ENCODE measurements around the gene TTC24.
"Not testable (repeated sequence)": the region's sequence is repeated elsewhere in the genome, so short reads cannot be mapped to it uniquely, and the experiment has no call there.

TTC24 gene

DNA sequence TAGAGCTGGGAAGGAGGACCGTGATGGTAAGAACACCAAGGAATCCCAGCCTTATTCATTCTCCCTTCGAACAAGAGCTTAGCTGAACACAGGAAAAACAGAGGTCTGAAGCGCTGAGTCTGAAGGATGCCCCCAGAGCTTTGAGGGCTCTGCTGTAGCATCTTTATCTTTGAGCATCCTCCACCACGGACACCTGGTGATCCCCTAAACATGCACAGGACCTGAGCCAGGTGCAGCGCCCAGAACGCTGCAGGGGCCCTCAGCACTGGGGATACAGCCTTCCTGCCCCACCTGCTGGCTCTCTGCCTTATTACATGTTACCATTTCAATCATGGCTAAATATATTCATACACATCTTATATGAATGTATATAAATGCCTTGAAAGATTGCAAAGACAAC is 29.5 kb downstream of the TTC24 start:
- peak; percentile 45 for DNase-seq (ENCODE audit: low read depth)

DNA sequence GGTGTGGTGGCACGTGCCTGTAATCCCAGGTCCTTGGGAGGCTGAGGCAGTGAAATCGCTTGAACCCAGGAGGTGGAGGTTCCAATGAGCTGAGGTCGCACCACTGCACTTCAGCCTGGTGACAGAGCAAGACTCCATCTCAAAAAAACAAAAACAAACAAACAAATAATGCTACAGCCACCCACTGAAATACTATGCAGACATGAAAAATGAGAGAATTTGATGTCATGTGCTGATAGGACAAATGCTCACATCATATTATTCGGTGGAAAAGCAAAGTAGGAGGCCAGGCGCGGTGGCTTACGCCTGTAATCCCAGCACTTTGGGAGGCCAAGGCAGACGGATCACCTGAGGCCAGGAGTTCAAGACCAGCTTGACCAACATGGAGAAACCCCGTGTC is 30.5 kb downstream of the TTC24 start:
- DNase-seq (ENCODE audit: low read depth) = not testable (repeated sequence)

DNA sequence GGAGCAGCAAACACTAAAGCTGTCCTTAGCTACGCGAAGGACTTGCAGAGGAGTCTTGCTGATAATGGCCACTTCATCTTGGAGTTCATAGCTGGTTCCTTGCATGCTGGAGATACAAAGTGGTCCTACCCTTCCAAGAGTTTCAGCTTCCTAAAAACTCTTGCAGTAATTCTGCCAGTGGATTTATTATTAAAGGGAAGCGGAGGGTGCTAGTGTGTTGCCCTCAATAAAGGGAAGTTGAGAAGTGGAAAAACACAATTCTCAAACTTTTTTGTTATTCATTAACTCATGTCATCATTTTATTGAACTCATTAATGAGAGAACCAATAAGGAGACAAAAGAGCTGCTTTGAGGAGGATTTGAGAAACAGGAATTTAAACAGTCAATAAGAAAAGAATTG is 33.1 kb downstream of the TTC24 start:
- no peak for DNase-seq (ENCODE audit: low read depth)

DNA sequence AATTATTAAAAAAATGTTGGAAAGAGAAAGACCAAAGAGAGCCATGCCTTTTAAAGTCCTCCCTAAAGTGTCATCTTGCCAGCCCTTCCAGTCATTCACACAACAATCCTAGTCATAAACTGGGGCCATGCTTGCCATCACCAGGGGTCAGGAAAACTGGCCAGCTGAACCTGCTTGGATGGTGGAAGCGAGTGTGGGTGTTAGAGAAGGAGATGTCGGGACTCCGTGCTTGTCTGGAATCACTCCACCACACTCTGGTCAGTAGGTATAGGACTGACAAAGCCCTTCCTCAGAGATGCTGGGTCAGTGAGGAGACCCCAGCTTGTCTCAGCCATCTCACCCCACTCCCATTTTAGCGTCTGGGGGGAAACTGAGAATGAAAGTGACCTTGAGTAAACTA is 36.4 kb downstream of the TTC24 start:
- DNase-seq (ENCODE audit: low read depth) = no peak

DNA sequence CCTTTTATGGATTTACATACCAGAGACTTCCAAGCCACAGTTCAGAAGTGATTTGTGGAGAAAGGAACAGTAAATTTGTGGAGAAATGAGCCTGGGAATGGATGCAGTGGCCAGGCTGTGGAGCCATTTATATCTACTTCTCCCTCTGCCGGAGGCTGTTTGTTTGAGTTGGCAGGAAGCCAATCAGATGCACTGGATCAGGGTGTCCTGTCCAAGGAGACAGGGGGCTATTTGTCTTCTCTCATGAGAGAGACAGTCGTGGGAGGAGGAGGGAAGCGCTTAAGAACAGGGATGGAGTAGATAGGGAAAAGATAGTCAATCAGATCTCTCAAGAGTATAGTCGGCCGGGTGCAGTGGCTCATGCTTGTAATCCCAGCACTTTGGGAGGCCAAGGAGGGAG is 36.9 kb downstream of the TTC24 start:
- DNase-seq (ENCODE audit: low read depth) = no peak

DNA sequence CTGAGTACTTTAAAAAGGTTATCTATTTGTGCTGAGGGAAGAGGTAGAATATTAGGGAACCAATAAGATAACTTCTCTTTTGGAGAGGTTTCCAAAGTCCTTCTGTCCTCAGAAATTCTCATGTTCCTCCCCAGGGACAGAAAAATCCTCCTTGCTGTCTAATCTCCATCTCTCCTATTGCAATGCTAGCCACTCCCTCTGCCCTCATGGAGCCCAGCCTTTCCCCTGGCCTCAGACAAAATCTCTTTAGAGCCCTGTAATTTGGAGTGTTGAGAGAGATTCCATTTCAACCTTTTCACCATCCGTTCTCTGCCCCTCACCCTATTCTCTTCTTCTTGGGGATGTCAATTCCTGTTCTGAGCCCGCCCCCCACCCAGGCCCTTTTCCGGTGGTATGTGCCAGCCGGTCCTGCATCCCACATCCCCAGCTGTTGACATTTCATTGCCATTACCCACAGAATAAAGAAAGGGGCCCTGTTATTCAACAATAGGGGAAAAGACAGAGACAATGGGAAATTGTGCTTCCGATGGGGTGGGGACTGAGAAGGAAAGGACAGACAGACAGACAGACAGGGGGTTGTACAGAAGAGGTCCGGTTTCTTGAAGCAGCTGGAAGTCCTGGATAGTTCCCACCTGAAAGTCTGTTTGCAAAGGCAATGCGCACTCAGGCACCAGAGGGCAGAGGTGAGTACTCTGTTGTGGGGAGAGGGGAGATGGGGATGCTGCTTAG is 39.5 kb downstream of the TTC24 start, which contains the start of gene HAPLN2:
HAPLN2 (plus strand) TSS at position 563 of the 729 bp plus-strand sequence. CDS start 4,076 bp downstream, outside the sequence.
- DNase-seq (ENCODE audit: low read depth) = no peak

DNA sequence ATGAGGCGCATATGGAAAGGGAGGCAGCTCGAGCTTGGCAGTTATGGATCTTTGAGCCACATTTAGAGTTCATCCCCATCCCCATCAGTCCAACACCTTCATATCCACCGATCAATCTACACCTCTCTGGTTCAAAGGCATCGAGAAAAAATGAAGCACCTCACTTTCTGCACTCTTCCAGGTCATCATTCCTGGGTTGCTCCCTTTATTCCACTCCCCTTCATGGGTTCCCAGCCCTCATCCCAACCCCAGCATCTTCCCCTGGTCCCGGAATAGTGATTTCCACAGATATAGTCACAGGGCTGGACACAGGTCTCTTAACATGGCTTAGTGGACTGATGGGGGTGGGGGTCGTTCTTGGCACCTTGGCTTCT is 40.0 kb downstream of the TTC24 start:
- DNase-seq (ENCODE audit: low read depth) = no peak

DNA sequence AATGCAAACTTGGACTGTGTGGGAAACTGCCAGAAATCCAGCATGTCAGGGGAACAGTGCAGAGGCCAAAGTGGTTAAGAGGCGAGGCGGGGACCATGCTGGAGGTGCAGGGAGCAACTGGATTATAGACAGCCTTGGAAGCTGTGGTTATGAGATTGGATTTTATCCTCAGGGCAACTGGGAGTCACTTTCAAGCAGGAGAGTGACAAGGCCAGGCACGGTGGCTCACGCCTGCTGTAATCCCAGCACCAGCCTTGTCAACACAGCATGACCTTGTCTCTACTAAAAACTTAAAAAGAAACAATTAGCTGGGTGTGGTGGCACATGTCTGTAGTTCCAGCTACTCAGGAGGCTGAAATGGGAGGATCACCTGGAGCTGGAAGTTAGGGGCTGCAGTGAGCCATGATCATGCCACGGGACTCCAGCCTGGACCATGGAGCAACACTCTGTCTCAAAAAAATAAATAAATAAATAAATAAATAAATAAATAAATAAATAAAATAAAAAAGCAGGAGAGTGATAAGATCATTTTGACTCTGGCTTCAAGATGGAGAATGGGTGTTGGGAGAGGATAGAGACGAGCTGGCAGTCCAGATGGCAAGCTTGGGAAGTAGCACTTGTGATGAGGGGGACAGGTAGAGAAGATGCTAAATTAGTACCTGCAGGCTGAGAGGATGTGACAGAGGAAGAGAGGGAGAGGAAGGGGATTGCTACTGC is 43.2 kb downstream of the TTC24 start:
- DNase-seq (ENCODE audit: low read depth) = no peak

DNA sequence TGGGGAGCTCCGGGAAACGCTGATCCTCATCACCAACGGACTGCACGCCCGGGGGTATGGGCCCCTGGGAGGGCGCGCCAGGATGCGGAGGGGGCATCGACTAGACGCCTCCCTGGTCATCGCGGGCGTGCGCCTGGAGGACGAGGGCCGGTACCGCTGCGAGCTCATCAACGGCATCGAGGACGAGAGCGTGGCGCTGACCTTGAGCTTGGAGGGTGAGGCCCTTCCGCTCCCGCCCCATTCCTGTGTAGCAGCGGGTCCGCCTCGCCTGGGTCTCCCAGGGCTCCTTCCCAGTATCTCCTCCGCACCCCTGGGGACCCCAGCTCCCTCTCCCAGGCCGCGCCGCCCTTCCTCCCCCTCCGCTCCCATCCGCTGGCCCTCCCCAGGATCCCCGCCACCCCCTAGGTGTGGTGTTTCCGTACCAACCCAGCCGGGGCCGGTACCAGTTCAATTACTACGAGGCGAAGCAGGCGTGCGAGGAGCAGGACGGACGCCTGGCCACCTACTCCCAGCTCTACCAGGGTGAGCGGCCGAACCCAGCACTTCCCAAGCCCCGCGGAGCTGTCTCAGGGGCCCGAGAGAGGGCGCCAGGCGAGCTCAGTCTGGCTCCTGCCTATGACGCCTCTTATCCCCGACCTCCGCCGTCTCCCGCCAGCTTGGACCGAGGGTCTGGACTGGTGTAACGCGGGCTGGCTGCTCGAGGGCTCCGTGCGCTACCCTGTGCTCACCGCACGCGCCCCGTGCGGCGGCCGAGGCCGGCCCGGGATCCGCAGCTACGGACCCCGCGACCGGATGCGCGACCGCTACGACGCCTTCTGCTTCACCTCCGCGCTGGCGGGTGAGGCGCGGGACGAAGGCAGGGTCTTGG is 44.7 kb downstream of the TTC24 start:
- no peak for DNase-seq (ENCODE audit: low read depth)

DNA sequence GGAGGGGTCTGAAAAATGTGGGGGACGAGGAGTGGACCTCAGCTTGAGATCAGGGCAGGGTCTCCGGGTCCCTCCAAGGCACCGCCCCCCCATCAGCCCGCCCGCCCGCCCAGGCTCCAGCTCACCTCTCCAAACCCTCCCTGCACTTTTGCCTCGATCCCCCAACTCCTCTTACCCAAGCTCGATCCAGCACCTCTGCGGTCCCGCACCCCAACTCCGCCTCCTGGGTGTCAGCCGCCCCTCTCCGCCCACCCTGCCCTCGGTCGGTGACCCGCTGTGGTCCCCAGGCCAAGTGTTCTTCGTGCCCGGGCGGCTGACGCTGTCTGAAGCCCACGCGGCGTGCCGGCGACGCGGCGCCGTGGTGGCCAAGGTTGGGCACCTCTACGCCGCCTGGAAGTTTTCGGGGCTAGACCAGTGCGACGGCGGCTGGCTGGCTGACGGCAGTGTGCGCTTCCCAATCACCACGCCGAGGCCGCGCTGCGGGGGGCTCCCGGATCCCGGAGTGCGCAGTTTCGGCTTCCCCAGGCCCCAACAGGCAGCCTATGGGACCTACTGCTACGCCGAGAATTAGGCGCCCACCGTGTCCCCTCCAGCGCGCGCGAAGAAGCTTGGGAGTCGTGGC is 45.4 kb downstream of the TTC24 start:
- DNase-seq (ENCODE audit: low read depth) = no peak

DNA sequence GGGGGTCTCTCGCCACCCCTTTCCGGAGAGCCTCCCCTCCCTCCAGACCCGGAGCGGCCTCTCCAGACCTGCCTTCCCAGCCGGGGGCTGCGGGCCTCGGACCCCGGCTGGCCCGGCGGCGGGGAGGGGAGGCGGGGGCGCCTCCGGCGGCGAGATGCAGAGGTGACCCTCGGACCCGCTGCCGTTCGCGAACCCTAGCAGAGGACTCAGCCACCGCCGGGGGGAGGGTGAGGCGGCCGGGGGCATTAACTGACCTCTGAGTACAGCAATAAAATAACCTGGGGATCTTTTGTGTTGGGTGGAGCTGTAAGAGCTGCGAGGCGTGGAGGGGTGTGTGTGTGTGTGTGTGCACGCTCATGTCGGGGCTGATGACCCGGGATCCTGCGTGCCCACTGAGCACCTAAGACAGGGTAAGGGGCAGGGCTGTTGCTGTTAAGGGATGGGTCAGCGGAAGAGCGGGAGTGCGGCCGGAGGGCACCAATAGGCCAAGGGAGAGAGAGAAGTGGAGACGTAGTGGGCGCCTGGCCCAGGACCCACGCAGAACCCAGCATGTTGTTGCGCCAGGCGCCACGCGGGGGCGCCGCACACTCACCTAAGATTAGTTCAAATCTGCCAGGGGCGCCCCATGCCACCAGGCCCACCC is 46.0 kb downstream of the TTC24 start:
- no peak for DNase-seq (ENCODE audit: low read depth)

DNA sequence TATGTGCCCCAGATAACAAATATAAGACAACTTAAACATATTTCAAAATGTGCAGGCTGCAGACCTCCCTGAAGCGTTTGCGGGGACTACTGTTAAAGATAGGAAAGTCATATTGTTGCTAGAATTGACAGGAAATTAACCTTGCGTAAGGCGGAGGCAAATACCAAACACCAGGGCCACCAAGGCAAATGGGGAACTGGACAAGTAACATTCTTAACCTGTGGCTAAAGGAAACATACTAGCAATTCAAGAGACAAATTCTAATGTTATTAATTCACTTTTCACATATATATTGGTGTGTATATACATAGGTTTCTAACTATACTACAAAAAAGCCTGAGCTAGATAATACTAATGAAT is 46.5 kb downstream of the TTC24 start:
- DNase-seq (ENCODE audit: low read depth) = no peak

DNA sequence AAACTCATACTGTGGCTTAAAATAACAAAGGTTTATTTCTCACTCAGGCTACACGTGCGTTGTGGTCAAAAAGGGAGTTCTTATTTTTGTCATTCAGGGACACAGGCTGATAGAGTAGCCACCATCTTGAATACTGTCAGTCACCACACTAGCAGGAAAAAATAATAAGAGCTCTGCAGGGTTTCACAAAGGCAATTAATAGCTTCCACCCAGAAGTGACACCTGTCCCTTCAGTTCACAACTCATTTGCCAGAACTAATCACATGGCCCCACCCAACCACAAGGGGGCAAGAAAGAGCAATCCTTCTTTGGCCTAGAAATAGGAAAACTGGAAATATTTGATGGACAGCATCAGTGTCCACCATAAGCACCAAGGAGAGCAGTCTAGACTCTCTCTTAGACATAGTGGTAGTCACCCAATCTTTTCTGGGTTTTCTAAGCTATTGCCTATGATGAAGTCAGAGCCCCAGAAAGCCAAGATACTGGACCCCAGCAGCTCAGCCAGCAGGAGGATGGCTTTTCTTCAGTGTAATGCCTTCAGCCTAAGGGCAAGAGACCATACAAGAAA is 47.9 kb downstream of the TTC24 start:
- DNase-seq (ENCODE audit: low read depth) = no peak

DNA sequence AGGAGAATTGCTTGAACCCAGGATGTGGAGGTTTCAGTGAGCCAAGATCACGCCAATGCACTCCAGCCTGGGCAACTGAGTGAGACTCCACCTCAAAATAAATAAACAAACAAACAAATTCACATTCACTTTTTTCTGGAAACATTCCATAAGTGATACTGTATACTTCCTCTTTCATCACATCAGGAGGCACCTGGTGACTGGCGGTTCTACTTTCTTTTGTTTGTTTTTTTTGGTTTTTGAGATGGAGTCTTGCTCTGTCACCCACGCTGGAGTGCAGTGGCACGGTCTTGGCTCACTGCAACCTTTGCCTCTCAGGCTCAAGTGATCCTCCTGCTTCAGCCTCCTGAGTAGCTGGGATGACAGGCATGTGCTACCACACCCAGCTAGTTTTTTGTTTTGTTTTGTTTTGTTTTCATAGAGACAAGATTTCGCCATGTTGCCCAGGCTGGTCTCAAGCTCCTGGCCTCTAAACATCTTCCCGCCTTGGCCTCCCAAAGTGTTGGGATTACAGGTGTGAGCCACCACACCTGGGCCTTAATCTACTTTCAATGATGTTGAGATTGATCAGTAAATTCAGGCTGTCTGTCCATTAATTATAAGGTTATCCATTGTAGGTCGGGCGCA is 50.4 kb downstream of the TTC24 start:
- DNase-seq (ENCODE audit: low read depth) = no peak

DNA sequence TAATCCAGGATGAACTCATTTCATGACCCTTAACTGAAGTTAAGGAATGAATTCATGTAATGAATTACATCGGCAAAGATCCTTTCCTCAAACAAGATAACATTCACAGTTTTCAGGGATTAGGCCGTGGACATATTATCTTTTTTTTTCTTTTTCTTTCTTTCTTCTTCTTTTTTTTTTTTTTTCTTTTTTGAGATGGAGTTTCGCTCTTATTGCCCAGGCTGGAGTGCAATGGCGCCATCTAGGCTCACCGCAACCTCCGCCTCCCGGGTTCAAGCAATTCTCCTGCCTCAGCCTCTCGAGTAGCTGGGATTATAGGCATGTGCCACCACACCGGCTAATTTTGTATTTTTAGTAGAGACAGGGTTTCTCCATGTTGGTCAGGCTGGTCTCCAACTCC is 51.6 kb downstream of the TTC24 start:
- not testable (repeated sequence) for DNase-seq (ENCODE audit: low read depth)

DNA sequence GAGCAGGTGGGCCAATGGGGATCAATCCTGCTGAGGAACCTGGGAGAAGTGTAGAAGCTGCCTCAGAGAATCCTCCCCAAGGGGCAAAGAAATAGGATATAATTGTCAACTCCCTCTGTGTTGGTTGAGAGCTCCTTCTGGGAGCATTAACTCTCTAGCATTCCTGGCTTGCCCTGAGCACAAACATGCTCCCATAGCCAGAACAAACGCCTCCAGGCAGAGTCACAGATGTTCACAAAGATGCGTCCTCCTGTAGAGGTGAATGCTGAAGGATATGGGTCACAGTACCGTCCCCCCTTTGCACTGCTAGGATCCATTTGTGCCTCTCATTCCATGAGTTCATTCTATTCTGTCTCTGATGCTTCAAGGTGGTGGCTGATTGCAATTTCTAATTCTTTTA is 52.8 kb downstream of the TTC24 start:
- no peak for DNase-seq (ENCODE audit: low read depth)
